K562 treated with DMSO at 1 percent for 24 hours (cell line): ENCODE data around the gene RUSF1. TPM values are rescaled to one million over a fixed set of nuclear protein-coding genes. Genes with fewer than 3 reads are reported as not detected.

Source experiments
- total RNA-seq: library from RNA; unstranded; fragments of 300-600 nt; gene quantifications from 2 replicates; pipeline ENCODE4 v1.2.3, GENCODE V29; 2022; ENCODE audit warnings: low read depth; ENCODE audit not compliant: insufficient read depth

RUSF1 gene
- total RNA-seq, result 74.8 and 82.3 TPM in 2 replicates

DNA sequence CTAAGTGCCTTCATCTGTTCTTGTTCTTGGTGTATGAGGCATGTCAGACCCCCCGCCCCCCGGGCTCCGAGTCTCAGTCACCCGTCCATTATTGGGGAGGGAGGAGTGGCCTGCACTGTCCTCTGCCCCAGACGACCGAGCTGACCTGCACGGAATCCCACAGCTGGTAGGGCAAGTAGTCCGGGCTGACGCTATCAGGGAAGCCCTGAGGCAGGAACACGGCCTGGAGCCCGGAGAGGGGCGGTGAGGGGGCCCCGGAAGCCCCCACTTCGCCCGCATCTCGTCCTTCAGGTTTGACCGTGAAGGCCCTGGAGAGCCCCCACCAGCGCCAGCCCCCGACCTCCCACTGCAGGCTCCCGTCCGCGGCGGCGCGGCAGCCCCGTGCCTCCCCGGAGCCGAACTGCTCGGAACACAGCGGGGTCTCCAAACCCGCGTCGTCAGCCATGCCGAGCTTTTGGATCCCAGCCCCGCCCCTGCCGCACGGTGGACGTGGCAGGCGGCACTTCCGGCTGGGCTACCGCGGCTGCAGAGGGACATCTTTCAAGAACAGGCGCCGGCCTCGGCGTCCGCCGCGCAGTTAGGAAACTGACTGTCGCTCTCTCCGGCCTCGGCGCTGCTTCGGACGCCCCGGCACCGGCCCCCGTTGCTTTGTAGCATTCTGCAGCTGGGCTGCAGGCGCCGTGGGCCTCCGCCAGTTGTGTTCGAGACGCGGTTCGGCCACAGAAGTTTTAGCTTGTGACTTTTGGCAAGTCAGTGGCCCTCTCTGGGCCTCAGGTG is at the start of gene RUSF1:
TSS of gene RUSF1 (minus strand) at position 463 of the 777 bp plus-strand sequence. CDS start at position 445, 18 bp downstream.

DNA sequence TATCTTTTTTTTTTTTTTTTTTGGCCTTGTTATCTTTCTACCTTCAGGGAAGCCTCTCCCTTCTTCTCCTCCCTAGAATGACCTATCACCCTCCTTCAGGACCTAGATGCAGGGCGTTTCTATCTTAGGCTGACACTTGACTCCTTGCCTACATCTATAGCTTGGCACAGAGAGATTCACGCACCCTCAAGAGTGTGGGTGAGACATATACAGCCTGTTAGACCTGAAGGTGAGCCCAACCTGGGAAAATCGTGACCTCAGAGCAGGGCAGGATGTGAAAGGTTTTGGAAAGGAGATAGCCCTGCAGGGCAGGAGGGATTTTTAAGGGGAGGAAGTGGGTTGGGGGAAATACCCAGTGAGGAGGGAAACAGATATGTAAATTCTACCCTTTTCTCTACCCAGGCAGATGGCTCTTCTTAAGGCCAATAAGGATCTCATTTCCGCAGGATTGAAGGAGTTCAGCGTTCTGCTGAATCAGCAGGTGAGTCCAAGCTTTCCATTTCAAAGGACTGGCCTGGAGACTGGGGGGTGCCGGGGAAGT is 19.6 kb upstream of the RUSF1 start, which contains the start of gene AHSP:
TSS of gene AHSP (plus strand) at position 167 of the 541 bp plus-strand sequence. CDS start at position 407, 240 bp downstream.

DNA sequence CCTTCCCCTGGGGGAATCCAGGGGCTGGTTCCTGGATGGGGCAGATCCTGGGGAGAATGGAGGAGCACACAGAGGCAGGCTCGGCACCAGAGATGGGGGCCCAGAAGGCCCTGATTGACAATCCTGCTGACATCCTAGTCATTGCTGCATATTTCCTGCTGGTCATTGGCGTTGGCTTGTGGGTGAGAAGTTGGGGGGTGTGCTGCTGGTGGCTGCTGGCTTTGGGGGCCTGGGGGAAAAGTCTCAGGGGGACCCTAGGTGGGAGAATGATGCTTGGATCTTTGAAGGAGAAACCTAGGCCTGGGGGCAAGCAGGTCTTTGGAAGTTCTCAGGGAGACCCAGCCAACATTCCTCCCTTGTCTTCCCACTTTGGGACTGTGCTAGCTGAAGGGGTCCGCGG is 25.1 kb downstream of the RUSF1 start, which contains the start of gene SLC5A2:
TSS of gene SLC5A2 (plus strand) at position 43 of the 400 bp plus-strand sequence. CDS start at position 57, 14 bp downstream.

DNA sequence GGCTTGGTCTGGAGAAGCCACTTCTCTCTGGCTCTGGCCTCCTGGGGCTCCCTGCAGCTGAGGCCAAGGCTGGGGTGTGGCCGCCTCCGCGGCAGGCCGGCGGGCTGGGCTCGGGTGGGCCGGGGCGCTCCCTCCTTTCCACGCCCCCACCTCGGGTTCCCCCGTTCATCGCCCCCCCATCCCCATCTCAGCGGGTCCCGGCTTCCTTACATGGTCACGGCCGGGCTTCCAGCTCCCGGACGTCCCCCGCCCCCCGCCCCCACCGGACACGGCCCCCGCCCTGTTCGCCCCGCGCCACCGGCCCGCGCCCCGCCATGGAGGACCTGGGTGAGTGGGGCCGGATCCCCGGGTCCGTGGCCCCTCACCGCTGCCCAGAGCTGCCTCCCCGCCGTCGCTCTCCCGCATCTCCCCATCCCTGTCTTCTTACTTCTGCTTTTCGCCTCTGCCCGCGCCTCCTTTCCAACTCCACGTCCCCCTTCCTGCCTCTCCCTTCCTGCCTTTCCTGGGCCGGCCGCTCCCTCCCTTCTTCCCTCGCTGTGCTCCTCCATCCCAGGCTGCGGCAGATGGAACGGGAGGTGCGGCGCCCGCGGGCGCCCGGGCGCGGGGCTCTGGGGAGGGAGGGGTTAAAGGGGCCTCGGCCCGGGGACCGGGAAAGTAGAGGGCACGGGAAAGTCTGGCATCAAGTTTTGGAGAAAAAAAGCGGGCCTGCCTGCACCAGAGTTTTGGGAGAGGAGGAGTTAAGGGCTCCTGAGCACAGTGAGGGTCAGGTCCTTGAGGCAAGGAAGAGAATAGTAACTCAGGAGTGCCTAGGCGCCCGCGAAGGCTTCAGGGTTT is 36.1 kb downstream of the RUSF1 start, which contains the start of gene TGFB1I1:
TSS of gene TGFB1I1 (plus strand) at position 278 of the 834 bp plus-strand sequence. CDS start at position 315, 37 bp downstream.

DNA sequence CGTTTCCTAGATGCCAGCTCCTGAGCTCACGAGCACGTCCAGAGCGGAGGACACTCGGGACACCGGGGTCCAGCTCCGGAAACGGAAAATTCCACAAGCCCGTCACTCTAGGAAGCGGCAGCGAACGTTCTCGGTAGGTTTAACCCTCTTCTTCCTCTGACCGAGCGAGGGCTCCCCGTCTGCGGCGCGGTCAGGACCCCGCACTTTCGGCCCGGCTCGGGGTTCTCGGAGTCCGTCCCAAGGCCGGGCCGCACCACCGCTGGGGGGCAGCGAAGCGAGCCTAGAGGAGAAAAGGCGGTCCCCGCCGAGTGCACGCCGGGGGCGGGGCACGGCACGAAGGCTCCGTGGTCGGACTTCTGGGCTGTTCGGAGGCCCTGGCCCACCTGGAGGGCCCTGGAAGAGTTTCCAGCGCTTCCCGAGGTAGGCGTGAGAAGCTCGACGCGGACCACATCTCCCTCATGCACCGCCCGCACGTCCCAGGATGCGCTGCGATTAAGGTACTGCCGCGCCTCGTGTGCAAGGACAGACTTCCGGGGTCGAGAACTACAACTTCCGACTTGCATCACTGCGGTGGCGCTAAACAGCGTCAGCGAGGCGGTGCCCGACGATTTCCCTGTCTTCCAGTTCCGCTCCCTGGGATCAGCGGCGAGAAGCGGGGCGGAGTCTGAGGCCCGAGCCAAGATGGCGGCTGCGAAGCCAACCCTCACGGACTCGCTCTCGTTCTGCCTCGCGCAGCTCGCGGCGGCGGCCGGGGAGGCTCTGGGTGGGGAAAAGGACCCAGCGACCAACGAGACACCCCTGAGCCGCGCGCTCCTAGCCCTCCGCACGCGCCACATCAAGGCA is 49.1 kb downstream of the RUSF1 start, which contains the start of gene ARMC5:
TSS of gene ARMC5 (plus strand) at position 658 of the 843 bp plus-strand sequence. CDS start at position 682, 24 bp downstream.

Other genes with a start within 250 kb of the RUSF1 start
- 3.6 and 5.1 TPM in 2 replicates for gene ITGAM, start 248.4 kb downstream of the RUSF1 start, total RNA-seq
- 0.44 and 0.50 TPM in 2 replicates for gene ITGAX, start 153.2 kb downstream of the RUSF1 start, total RNA-seq
- not detected in 2 replicates for gene ITGAD, start 115.1 kb downstream of the RUSF1 start, total RNA-seq
- not detected in 2 replicates for gene COX6A2, start 80.0 kb downstream of the RUSF1 start, total RNA-seq
- gene ZNF843, start 65.6 kb downstream of the RUSF1 start, total RNA-seq, result 0.38 and 0.90 TPM in 2 replicates
- 26.2 and 26.9 TPM in 2 replicates for gene ARMC5, start 48.9 kb downstream of the RUSF1 start, total RNA-seq
- gene TGFB1I1, start 36.2 kb downstream of the RUSF1 start, total RNA-seq, result 0.95 and 4.6 TPM in 2 replicates
- gene SLC5A2, start 25.3 kb downstream of the RUSF1 start, total RNA-seq, result 3.9 and 4.9 TPM in 2 replicates
- gene AHSP, start 19.5 kb upstream of the RUSF1 start, total RNA-seq, result 4.4 and 6.0 TPM in 2 replicates